Lung (tissue), 12 donors: ENCODE data around the gene NCOA1. TPM values are rescaled to one million over a fixed set of nuclear protein-coding genes. Genes with fewer than 3 reads are reported as not detected.
"Not testable (repeated sequence)": the region's sequence is repeated elsewhere in the genome, so short reads cannot be mapped to it uniquely, and the experiment has no call there.

Experiments used
- ATAC-seq: fragments of 200-7000 bp; cut with Tn5 transposase; one replicate; pipeline ENCODE4 v1.9.1; 2020; ENCODE audit warnings: moderate number of reproducible peaks; ENCODE audit not compliant: insufficient read depth, low FRiP score
- DNase-seq, 3 donors: peaks; one replicate each; pipeline ENCODE4 v3.0.0-alpha.2; 2013 to 2017
- H3K27ac ChIP-seq, 2 donors: one replicate each; pipeline ENCODE4 v1.5.1; 2013; ENCODE audit warnings: mild to moderate bottlenecking in 2 of 2, moderate library complexity in 2 of 2, control low read depth in 1 of 2, inconsistent platforms in 1 of 2, low read depth in 1 of 2, low read length in 1 of 2
- H3K27me3 ChIP-seq, 3 donors: one replicate each; pipeline ENCODE4 v1.5.1; 2013; ENCODE audit warnings: low read length in 2 of 3; ENCODE audit not compliant: control insufficient read depth in 3 of 3, insufficient read depth in 3 of 3
- H3K36me3 ChIP-seq, 4 donors: one replicate each; pipeline ENCODE4 v1.5.1; 2013; ENCODE audit warnings: low read length in 4 of 4, mild to moderate bottlenecking in 1 of 4, moderate library complexity in 1 of 4; ENCODE audit not compliant: control insufficient read depth in 4 of 4, insufficient read depth in 4 of 4
- H3K4me1 ChIP-seq, 5 donors: one replicate each; pipeline ENCODE4 v1.5.1; 2013; ENCODE audit warnings: low read length in 5 of 5, mild to moderate bottlenecking in 2 of 5, moderate library complexity in 1 of 5; ENCODE audit not compliant: control insufficient read depth in 5 of 5, insufficient read depth in 5 of 5
- H3K4me3 ChIP-seq: one replicate; pipeline ENCODE4 v1.5.1; 2013; ENCODE audit warnings: mild to moderate bottlenecking, control low read depth, moderate library complexity
- H3K9ac ChIP-seq, 2 donors: one replicate each; pipeline ENCODE4 v1.5.1; 2013; ENCODE audit warnings: low read length in 2 of 2, control low read depth in 1 of 2; ENCODE audit not compliant: insufficient read depth in 1 of 2
- H3K9me3 ChIP-seq, 4 donors: one replicate each; pipeline ENCODE4 v1.5.1; 2013; ENCODE audit warnings: low read length in 3 of 4, mild to moderate bottlenecking in 1 of 4, moderate library complexity in 1 of 4; ENCODE audit not compliant: control insufficient read depth in 4 of 4, insufficient read depth in 3 of 4
- CTCF ChIP-seq: IDR thresholded peaks from 2 replicates; pipeline ENCODE4 v1.5.1; 2012; ENCODE audit warnings: mild to moderate bottlenecking; ENCODE audit errors: control extremely low read depth, extremely low read depth
- WGBS, 2 donors: extraction: QIAGEN DNeasy Blood & Tissue Kit; methylation state at CpG; one replicate each; pipeline ENCODE4 v1.1.7; 2013; 5-methylcytosine and 5-hydroxymethylcytosine counted together
- polyA plus RNA-seq, 2 donors: library from polyadenylated mRNA; stranded (reverse); fragments of 200-250 nt; gene quantifications; one replicate each; pipeline ENCODE4 v1.2.1, GENCODE V29; 2013
- total RNA-seq, 2 donors: library from RNA; depleted of rRNA in 1 of 2; stranded (reverse); fragments of >200 nt in 1 of 2; gene quantifications; one replicate each; pipeline ENCODE4 v1.2.1, GENCODE V29; 2014 to 2021
- donor health status: control.
- donor health status: control.
- donor health status: Bipolar disorder and iron deficiency.
- donor health status: healthy.
- donor health status: DM: yes; HTN: yes; CAD: no.

NCOA1 gene
- total and polyA plus RNA-seq, 4 donors: 8.3 to 123 (median 27.3) TPM

- H3K4me3 ChIP-seq: no peak overlapping the region
- H3K36me3 ChIP-seq: peaks cover 0 to 2% (median 0%) of the 10 kb centered on the region in 4 donors
- no peaks in the 10 kb centered on the region for H3K27me3 ChIP-seq
- H3K9ac ChIP-seq: no peak overlapping the region
- ATAC-seq (no peak), DNase-seq (no peak)
- 94 to 97% methylated on average over 1 of the region's 1 CpG for WGBS, 2 donors
- no peaks in the 10 kb centered on the region for H3K4me1 ChIP-seq
- TF ChIP-seq CTCF: no peak
- peaks cover 0 to 3% (median 0%) of the 10 kb centered on the region in 4 donors for H3K9me3 ChIP-seq
- H3K27ac ChIP-seq: no peak overlapping the region
Observed at GRCh38 chr2:24546669-24547068, 55.6 kb downstream of the NCOA1 start.

- Histone ChIP-seq H3K27me3 (no peaks in the 10 kb centered on the region), H3K4me1 (no peaks in the 10 kb centered on the region), H3K9ac (no peak overlapping the region), H3K4me3 (no peak overlapping the region), H3K9me3 (peaks cover 0 to 2% (median 0%) of the 10 kb centered on the region in 4 donors), H3K27ac (no peak overlapping the region), H3K36me3 (peaks cover 0 to 2% (median 0%) of the 10 kb centered on the region in 4 donors)
- no peak for TF ChIP-seq CTCF
- 83 to 99% methylated on average over 4 of the region's 4 CpGs for WGBS, 2 donors
- DNase-seq (no peak), ATAC-seq (no peak)
Observed at GRCh38 chr2:24548058-24548457, 57.0 kb downstream of the NCOA1 start.

GRCh38 chr2:24550301-24550700 lies 59.2 kb downstream of the NCOA1 start:
- H3K9me3 ChIP-seq, H3K4me3 ChIP-seq, H3K9ac ChIP-seq, H3K27ac ChIP-seq, H3K27me3 ChIP-seq, H3K4me1 ChIP-seq, H3K36me3 ChIP-seq, ATAC-seq: not testable (repeated sequence)
- DNase-seq: peak in 1 of 3 donors; percentile 20
- 70 to 71% methylated on average over 2 of the region's 2 CpGs for WGBS, 2 donors

GRCh38 chr2:24551016-24551415 lies 60.0 kb downstream of the NCOA1 start:
- 92 to 94% methylated on average over 2 of the region's 2 CpGs for WGBS, 2 donors
- peaks cover 0 to under 1% (median 0%) of the 10 kb centered on the region in 4 donors for H3K9me3 ChIP-seq
- ATAC-seq (no peak), DNase-seq (peak in 2 of 3 donors; percentile 79 to 87)
- H3K4me1 ChIP-seq: no peaks in the 10 kb centered on the region
- no peaks in the 10 kb centered on the region for H3K27me3 ChIP-seq
- no peak overlapping the region for H3K27ac ChIP-seq
- H3K4me3 ChIP-seq: no peak overlapping the region
- H3K36me3 ChIP-seq: peaks cover 0 to 5% (median 2%) of the 10 kb centered on the region in 4 donors
- TF ChIP-seq CTCF: no peak
- H3K9ac ChIP-seq: no peak overlapping the region
